OCI-LY1 (cell line): Measurements from ENCODE around the gene SIKE1.

Experiments
- H2AFZ ChIP-seq: fragments of 200-600 bp; sonication (generic), shearing (Covaris generic); 2 replicates; pipeline ENCODE4 v1.6.0; 2014; ENCODE audit warnings: antibody characterized with exemption, mild to moderate bottlenecking, low read length
- H3F3A ChIP-seq: fragments of 200-600 bp; sonication (generic), shearing (Covaris generic); 2 replicates; pipeline ENCODE4 v1.6.0; 2014; ENCODE audit warnings: mild to moderate bottlenecking, antibody characterized with exemption, low read length, moderate library complexity; ENCODE audit not compliant: insufficient read depth
- H3K27ac ChIP-seq: fragments of 200-600 bp; sonication (generic); 2 replicates; pipeline ENCODE4 v1.5.1; 2014; ENCODE audit warnings: low read length, mixed run types, mild to moderate bottlenecking, low read depth; ENCODE audit not compliant: poor library complexity, severe bottlenecking
- H3K27me3 ChIP-seq: fragments of 200-600 bp; sonication (generic); 2 replicates; pipeline ENCODE4 v1.6.0; 2014; ENCODE audit warnings: antibody characterized with exemption, mild to moderate bottlenecking, low read length, moderate library complexity; ENCODE audit not compliant: insufficient read depth
- H3K36me3 ChIP-seq: fragments of 200-600 bp; sonication (generic); 2 replicates; pipeline ENCODE4 v1.6.1; 2014; ENCODE audit warnings: mild to moderate bottlenecking, antibody characterized with exemption, low read length, moderate library complexity, mixed read lengths; ENCODE audit not compliant: insufficient read depth
- H3K4me1 ChIP-seq: fragments of 200-600 bp; sonication (generic); 2 replicates; pipeline ENCODE4 v1.5.1; 2014; ENCODE audit warnings: mild to moderate bottlenecking, low read length, moderate library complexity; ENCODE audit not compliant: insufficient read depth, severe bottlenecking
- H3K4me2 ChIP-seq: fragments of 200-600 bp; sonication (generic), shearing (Covaris generic); 2 replicates; pipeline ENCODE4 v1.6.1; 2014; ENCODE audit warnings: low read length
- H3K4me3 ChIP-seq: fragments of 200-600 bp; sonication (generic); 2 replicates; pipeline ENCODE4 v1.5.1; 2014; ENCODE audit warnings: low read length, low read depth, mild to moderate bottlenecking, mixed read lengths; ENCODE audit not compliant: poor library complexity, severe bottlenecking
- H3K79me2 ChIP-seq: fragments of 200-600 bp; shearing (Covaris generic); 2 replicates; pipeline ENCODE4 v1.6.1; 2016; ENCODE audit warnings: mixed run types, low read length, mixed read lengths; ENCODE audit not compliant: insufficient read depth
- H3K9ac ChIP-seq: fragments of 200-600 bp; sonication (generic), shearing (Covaris generic); 2 replicates; pipeline ENCODE4 v1.6.1; 2014; ENCODE audit warnings: mild to moderate bottlenecking, low read length, mixed read lengths
- H3K9me2 ChIP-seq: fragments of 200-600 bp; sonication (generic), shearing (Covaris generic); 2 replicates; pipeline ENCODE4 v1.6.1; 2014; ENCODE audit warnings: low read depth, mild to moderate bottlenecking, low read length, mixed read lengths
- H3K9me3 ChIP-seq: fragments of 200-600 bp; shearing (Covaris generic); 2 replicates; pipeline ENCODE4 v1.6.1; 2014; ENCODE audit warnings: low read length, mixed read lengths
- H4K20me1 ChIP-seq: fragments of 200-600 bp; sonication (generic), shearing (Covaris generic); 2 replicates; pipeline ENCODE4 v1.6.0; 2016; ENCODE audit warnings: mild to moderate bottlenecking, low read length; ENCODE audit not compliant: insufficient read depth
- CTCF ChIP-seq: fragments of 200-600 bp; sonication (generic), shearing (Covaris generic); IDR thresholded peaks from 2 replicates; pipeline ENCODE4 v1.5.1; 2017; ENCODE audit warnings: mild to moderate bottlenecking, antibody characterized with exemption, low read length, moderate library complexity, mixed read lengths
- EZH2 ChIP-seq: fragments of 200-600 bp; sonication (generic), shearing (Covaris generic); IDR thresholded peaks from 2 replicates; pipeline ENCODE4 v1.8.0; 2017; ENCODE audit warnings: borderline replicate concordance, mixed run types, mild to moderate bottlenecking, antibody characterized with exemption, low read length, moderate library complexity, mixed read lengths

Gene SIKE1

GRCh38 chr1:114723457-114723856 is 57.0 kb downstream of the SIKE1 start:
- Histone ChIP-seq H3F3A (0 out of 2 replicates have a peak, but pooled peaks cover 4% of the 10 kb centered on the region), H3K4me1 (no peaks in the 10 kb centered on the region), H3K4me2 (no peak overlapping the region), H4K20me1 (no peaks in the 10 kb centered on the region), H2AFZ (no peak overlapping the region), H3K27me3 (no peaks in the 10 kb centered on the region), H3K27ac (no peak overlapping the region), H3K9ac (no peak overlapping the region), H3K9me2 (no peaks in the 10 kb centered on the region), H3K36me3 (peaks cover 98% of the 10 kb centered on the region), H3K4me3 (no peak overlapping the region), H3K79me2 (no peaks in the 10 kb centered on the region), H3K9me3 (no peaks in the 10 kb centered on the region)
- no peak for TF ChIP-seq EZH2
- TF ChIP-seq CTCF, result no peak

GRCh38 chr1:114720492-114720891 is 60.0 kb downstream of the SIKE1 start:
- H3K9me3 ChIP-seq, result no peaks in the 10 kb centered on the region
- no peak overlapping the region for H3K4me3 ChIP-seq
- H3K27ac ChIP-seq, result no peak overlapping the region
- H2AFZ ChIP-seq, result no peak overlapping the region
- H3F3A ChIP-seq, result peaks cover 12% of the 10 kb centered on the region
- TF ChIP-seq CTCF (no peak), EZH2 (no peak)
- no peaks in the 10 kb centered on the region for H3K27me3 ChIP-seq
- H3K9ac ChIP-seq, result no peak overlapping the region
- H3K9me2 ChIP-seq, result no peaks in the 10 kb centered on the region
- peaks cover 10% of the 10 kb centered on the region for H3K79me2 ChIP-seq
- H3K4me2 ChIP-seq, result no peak overlapping the region
- peaks cover 16% of the 10 kb centered on the region for H3K4me1 ChIP-seq
- no peaks in the 10 kb centered on the region for H4K20me1 ChIP-seq
- peaks cover 86% of the 10 kb centered on the region for H3K36me3 ChIP-seq
